ENCODE measurements around the gene ADAMTS2.

GRCh38 chr5:179263391-179264052, 81.7 kb downstream of the ADAMTS2 start:
- TF ChIP-seq EZH2 (IDR thresholded peaks at IDR 0.05) (no peak), POLR2AphosphoS5 (IDR thresholded peaks at IDR 0.05; ENCODE audit: borderline replicate concordance, low read depth, low read length) (no peak), FOXP2 (optimal IDR thresholded peaks at IDR 0.05; ENCODE audit: control extremely low read depth, extremely low read length, insufficient read depth) (no peak)
